Measurements from ENCODE around the gene IL22RA2.

The IL22RA2 gene

DNA sequence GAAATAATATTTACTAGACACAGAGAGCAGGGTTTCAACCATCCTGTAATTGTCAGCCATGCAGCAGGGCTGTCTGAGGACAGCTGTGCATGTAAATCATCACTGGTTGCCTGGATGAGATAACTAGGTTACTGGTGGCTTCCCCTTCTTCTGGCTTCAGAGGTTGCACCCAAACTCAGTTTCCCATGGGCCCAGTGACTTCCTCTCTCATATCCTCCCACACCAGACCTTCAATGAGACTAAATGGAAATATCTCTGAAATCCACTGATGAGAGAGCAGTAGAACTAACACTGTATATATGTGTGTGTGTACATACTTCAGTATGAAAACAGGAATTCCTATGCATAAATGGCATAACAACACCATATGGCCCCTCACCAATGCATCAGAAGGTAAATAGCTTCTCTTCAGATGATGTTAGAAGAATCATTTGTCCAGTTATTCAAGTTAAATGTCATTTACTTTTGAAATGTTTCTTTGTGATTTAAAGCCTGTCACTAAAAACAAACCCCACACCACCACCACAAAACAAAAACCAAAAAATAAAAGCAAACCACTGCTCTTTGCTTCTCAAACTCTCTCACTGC lies 77.7 kb downstream of the IL22RA2 start:
- no peak for DNase-seq (ENCODE audit: low read depth)

- DNase-seq (ENCODE audit: low read depth), result no peak
Measured at GRCh38 chr6:137095093-137095492, 78.4 kb downstream of the IL22RA2 start.

DNA sequence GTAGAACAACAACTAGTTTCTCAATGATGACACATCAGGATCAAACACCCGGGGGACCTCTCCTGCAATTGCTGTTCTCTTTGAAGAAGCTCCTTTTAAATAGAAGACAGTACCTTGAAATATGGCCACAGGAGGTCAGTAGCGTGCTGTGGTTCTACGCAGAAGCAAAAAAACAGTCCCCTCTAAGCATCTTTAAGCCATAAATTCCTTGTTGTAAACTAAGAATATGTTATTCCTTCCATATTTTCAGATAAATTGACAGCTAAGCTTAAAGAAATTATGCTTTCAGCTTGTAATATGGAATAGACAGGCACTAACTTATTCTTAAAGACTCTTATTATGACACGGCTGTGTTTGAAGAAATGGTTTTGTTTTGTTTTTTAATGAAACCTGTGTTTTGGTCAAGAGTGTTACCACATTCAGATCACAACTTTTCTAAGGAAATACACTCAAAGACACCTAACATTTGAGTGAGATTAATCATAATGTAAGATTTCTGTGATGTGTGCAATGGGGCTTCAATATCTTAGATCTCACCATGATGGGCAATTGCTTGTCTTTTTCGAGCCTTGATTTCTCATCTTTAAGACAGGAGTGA lies 78.9 kb downstream of the IL22RA2 start:
- DNase-seq (ENCODE audit: low read depth), result peak; percentile 27
